ENCODE data around the gene ABCA9.

The ABCA9 gene

DNA sequence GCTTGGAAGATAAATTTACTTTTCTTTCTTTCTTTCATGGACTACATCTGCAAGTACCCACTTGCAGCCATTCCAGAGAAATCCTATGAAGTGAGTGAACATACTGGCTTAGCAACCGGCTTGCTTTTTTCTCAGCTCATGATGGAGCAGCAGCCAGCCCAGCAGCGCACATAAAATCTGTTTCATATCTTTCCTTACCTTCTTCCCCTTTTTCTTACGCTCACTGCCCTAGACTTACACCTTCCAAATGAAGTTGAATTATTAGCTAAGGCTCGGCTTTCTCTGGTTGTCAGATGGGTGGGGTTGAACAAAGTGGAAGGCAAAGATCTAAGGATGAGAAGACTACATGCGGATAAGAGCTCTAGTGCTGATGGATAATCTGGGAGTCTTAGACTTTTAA is 91.6 kb downstream of the ABCA9 start:
- TF ChIP-seq TAF1 (IDR thresholded peaks at IDR 0.05; ENCODE audit: borderline replicate concordance, insufficient read depth, low read length) = no peak
- no peak for TF ChIP-seq POLR2AphosphoS5 (IDR thresholded peaks at IDR 0.05; ENCODE audit: low read depth, low read length)
- TF ChIP-seq FOXP2 (optimal IDR thresholded peaks at IDR 0.05; ENCODE audit: borderline replicate concordance, extremely low read depth, extremely low read length, insufficient read depth) = no peak
- TF ChIP-seq, protein P1, sequence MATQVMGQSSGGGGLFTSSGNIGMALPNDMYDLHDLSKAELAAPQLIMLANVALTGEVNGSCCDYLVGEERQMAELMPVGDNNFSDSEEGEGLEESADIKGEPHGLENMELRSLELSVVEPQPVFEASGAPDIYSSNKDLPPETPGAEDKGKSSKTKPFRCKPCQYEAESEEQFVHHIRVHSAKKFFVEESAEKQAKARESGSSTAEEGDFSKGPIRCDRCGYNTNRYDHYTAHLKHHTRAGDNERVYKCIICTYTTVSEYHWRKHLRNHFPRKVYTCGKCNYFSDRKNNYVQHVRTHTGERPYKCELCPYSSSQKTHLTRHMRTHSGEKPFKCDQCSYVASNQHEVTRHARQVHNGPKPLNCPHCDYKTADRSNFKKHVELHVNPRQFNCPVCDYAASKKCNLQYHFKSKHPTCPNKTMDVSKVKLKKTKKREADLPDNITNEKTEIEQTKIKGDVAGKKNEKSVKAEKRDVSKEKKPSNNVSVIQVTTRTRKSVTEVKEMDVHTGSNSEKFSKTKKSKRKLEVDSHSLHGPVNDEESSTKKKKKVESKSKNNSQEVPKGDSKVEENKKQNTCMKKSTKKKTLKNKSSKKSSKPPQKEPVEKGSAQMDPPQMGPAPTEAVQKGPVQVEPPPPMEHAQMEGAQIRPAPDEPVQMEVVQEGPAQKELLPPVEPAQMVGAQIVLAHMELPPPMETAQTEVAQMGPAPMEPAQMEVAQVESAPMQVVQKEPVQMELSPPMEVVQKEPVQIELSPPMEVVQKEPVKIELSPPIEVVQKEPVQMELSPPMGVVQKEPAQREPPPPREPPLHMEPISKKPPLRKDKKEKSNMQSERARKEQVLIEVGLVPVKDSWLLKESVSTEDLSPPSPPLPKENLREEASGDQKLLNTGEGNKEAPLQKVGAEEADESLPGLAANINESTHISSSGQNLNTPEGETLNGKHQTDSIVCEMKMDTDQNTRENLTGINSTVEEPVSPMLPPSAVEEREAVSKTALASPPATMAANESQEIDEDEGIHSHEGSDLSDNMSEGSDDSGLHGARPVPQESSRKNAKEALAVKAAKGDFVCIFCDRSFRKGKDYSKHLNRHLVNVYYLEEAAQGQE (IDR thresholded peaks at IDR 0.05; ENCODE audit: insufficient read depth in 1 of 2, low read depth in 2 of 2, low read length in 2 of 2) = no peak
- no peak for TF ChIP-seq SIN3A (IDR thresholded peaks at IDR 0.05; ENCODE audit: borderline replicate concordance, insufficient read depth, low read length)

DNA sequence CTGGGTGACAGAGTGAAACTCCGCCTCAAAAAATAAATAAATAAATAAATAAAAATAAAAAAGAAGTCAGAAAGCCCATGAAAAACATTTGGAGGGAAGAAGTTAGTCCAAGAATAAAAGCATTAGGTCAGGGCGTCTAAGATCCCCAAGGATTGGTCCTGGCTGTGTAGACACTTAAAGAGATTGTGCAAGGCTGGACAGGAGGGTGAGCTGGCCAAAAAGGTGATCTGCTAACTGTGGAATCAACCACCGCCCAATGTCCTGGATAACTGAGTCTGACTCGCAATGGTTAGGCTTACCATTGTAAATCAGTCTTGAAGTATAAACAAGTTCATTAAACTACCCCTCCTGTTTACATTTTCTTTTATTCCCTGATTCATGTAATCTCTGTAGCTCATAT is 96.8 kb downstream of the ABCA9 start:
- TF ChIP-seq, protein P1 (IDR thresholded peaks at IDR 0.05; ENCODE audit: insufficient read depth in 1 of 2, low read depth in 2 of 2, low read length in 2 of 2) = no peak
- TF ChIP-seq TAF1 (IDR thresholded peaks at IDR 0.05; ENCODE audit: borderline replicate concordance, insufficient read depth, low read length) (no peak), SIN3A (IDR thresholded peaks at IDR 0.05; ENCODE audit: borderline replicate concordance, insufficient read depth, low read length) (no peak), POLR2AphosphoS5 (IDR thresholded peaks at IDR 0.05; ENCODE audit: low read depth, low read length) (no peak), FOXP2 (optimal IDR thresholded peaks at IDR 0.05; ENCODE audit: borderline replicate concordance, extremely low read depth, extremely low read length, insufficient read depth) (no peak)

DNA sequence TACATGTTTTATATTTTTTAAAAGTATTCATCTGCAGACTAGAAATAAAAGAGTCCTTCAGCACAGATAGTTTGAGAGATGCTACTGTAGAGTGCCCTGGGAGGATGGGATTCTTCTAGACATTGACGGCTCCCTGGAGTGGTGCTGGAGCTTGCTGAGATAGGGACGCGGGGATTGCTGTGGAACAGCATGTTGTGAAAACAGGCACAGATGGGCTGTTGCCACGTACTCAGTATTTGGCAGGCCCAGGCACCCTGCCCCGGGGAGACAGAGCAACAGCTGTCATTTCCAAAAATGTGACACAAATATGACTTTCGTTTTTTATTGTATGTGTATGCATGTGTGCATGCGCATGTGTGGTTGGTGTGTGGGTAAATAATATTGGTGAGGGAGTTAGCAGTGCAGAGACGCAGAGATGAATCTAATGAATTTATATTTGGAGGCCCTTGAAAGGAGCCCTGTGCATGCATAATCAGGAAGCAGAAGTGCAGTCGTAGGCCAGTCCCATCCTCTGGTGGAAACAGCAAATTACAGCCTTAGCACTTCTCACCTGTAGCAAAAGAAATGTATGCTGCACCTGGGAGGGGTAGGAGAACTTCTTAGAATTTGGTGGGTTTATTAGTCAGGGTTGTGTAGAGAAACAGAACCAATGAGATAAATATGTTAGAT is 99.4 kb downstream of the ABCA9 start:
- TF ChIP-seq FOXP2 (optimal IDR thresholded peaks at IDR 0.05; ENCODE audit: borderline replicate concordance, extremely low read depth, extremely low read length, insufficient read depth) (no peak), SIN3A (IDR thresholded peaks at IDR 0.05; ENCODE audit: borderline replicate concordance, insufficient read depth, low read length) (no peak), TAF1 (IDR thresholded peaks at IDR 0.05; ENCODE audit: borderline replicate concordance, insufficient read depth, low read length) (no peak), POLR2AphosphoS5 (IDR thresholded peaks at IDR 0.05; ENCODE audit: low read depth, low read length) (no peak)
- TF ChIP-seq, protein P1 (IDR thresholded peaks at IDR 0.05; ENCODE audit: insufficient read depth in 1 of 2, low read depth in 2 of 2, low read length in 2 of 2) = no peak

DNA sequence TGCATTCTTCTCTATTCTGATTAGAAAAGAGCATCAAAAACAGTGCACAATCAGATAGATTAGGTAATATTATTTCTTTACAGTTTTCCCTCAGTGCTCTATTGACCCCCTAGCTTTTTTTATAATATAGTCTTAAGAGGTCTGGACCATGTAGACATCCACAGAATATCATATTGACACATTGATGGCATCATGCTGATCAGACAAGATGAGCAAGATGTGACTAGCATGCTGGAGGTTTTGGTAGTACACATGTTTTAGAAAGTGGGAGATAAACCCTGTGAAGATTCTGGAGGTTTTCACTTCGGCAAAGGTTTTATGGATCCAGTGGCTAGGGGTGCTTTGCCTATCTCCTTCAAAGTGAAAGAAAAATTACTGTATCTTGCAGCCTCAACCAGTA is 102.8 kb downstream of the ABCA9 start:
- no peak for TF ChIP-seq POLR2AphosphoS5 (IDR thresholded peaks at IDR 0.05; ENCODE audit: low read depth, low read length)
- TF ChIP-seq, protein P1 (IDR thresholded peaks at IDR 0.05; ENCODE audit: insufficient read depth in 1 of 2, low read depth in 2 of 2, low read length in 2 of 2) = no peak
- TF ChIP-seq SIN3A (IDR thresholded peaks at IDR 0.05; ENCODE audit: borderline replicate concordance, insufficient read depth, low read length) = no peak
- TF ChIP-seq FOXP2 (optimal IDR thresholded peaks at IDR 0.05; ENCODE audit: borderline replicate concordance, extremely low read depth, extremely low read length, insufficient read depth) = no peak
- TF ChIP-seq TAF1 (IDR thresholded peaks at IDR 0.05; ENCODE audit: borderline replicate concordance, insufficient read depth, low read length) = no peak

All from PFSK-1 (cell line).